IMR-90 (cell line): ENCODE data around the gene TRIM5. TPM values are rescaled to one million over a fixed set of nuclear protein-coding genes. Genes with fewer than 3 reads are reported as not detected.

Experiments
- ATAC-seq: fragments of 200-7000 bp; cut with Tn5 transposase; 2 replicates; pipeline ENCODE4 v1.9.1; 2020; ENCODE audit warnings: low read depth, mild to moderate bottlenecking, moderate library complexity
- BruUV-seq: library from RNA; stranded (reverse); fragments of 400-500 nt; replicated peaks from 2 replicates; lab custom pipeline; 2021; lab: Mats Ljungman, UMichigan
- CTCF ChIA-PET: fragments of 300-600 bp; formaldehyde crosslinking; extraction: SDS; loops from one replicate; lab custom pipeline; 2021; ENCODE audit warnings: antibody characterized with exemption; lab: Yijun Ruan, JAX
- POLR2A ChIA-PET: fragments of 300-600 bp; sonication (Branson Sonifier 250); formaldehyde crosslinking; loops from one replicate; lab custom pipeline; 2022; ENCODE audit warnings: antibody characterized with exemption; ENCODE audit not compliant: unreplicated experiment; lab: Charles Lee
- DNase-seq: peaks from one replicate; pipeline ENCODE4 v3.0.0; 2013
- H2AFZ ChIP-seq: replicated peaks from 2 replicates; pipeline ENCODE3; 2013; ENCODE audit warnings: low read length, mild to moderate bottlenecking; ENCODE audit not compliant: poor library complexity
- H2AK5ac ChIP-seq: 2 replicates; pipeline ENCODE4 v1.6.1; 2013; ENCODE audit warnings: low read depth, low read length, inconsistent platforms
- H2AK9ac ChIP-seq: replicated peaks from 2 replicates; pipeline ENCODE3; 2013; ENCODE audit warnings: mild to moderate bottlenecking, low read depth, low read length, moderate library complexity; ENCODE audit not compliant: poor library complexity
- H2BK120ac ChIP-seq: 2 replicates; pipeline ENCODE4 v1.6.1; 2013; ENCODE audit warnings: low read depth, low read length, inconsistent platforms
- H2BK15ac ChIP-seq: 3 replicates; pipeline ENCODE4 v1.6.1; 2013; ENCODE audit warnings: low read depth, low read length, inconsistent platforms
- H2BK20ac ChIP-seq: 2 replicates; pipeline ENCODE4 v1.6.1; 2013; ENCODE audit warnings: low read depth, mild to moderate bottlenecking, inconsistent platforms, low read length, moderate library complexity
- H2BK5ac ChIP-seq: 2 replicates; pipeline ENCODE4 v1.6.1; 2013; ENCODE audit warnings: mild to moderate bottlenecking, low read depth, low read length, inconsistent platforms; ENCODE audit not compliant: poor library complexity, severe bottlenecking
- H3K14ac ChIP-seq: replicated peaks from 2 replicates; pipeline ENCODE4 v1.6.1; 2013; ENCODE audit warnings: low read depth, low read length, inconsistent platforms
- H3K18ac ChIP-seq: 2 replicates; pipeline ENCODE4 v1.6.1; 2013; ENCODE audit warnings: low read depth, low read length, control low read depth
- H3K23ac ChIP-seq: 2 replicates; pipeline ENCODE4 v1.6.1; 2013; ENCODE audit warnings: low read depth, low read length, inconsistent platforms
- H3K27ac ChIP-seq: 2 replicates; pipeline ENCODE4 v1.5.1; 2013; ENCODE audit warnings: mild to moderate bottlenecking, control low read depth, low read length; ENCODE audit not compliant: insufficient read depth
- H3K27me3 ChIP-seq: 2 replicates; pipeline ENCODE4 v1.6.1; 2013; ENCODE audit warnings: low read length; ENCODE audit not compliant: control insufficient read depth, insufficient read depth
- H3K36me3 ChIP-seq: 2 replicates; pipeline ENCODE4 v1.6.1; 2013; ENCODE audit warnings: low read length, mixed read lengths; ENCODE audit not compliant: control insufficient read depth, insufficient read depth
- H3K4ac ChIP-seq: 2 replicates; pipeline ENCODE4 v1.6.1; 2013; ENCODE audit warnings: low read depth, low read length, inconsistent platforms
- H3K4me1 ChIP-seq: 2 replicates; pipeline ENCODE4 v1.6.1; 2013; ENCODE audit warnings: low read length, mixed read lengths; ENCODE audit not compliant: control insufficient read depth, insufficient read depth
- H3K4me2 ChIP-seq: 2 replicates; pipeline ENCODE4 v1.6.1; 2013; ENCODE audit warnings: low read depth, mild to moderate bottlenecking, control low read depth, low read length, moderate library complexity
- H3K4me3 ChIP-seq: 2 replicates; pipeline ENCODE4 v1.5.1; 2013; ENCODE audit warnings: low read depth, mild to moderate bottlenecking, control low read depth, low read length, moderate library complexity; ENCODE audit not compliant: insufficient read depth
- H3K56ac ChIP-seq: 2 replicates; pipeline ENCODE4 v1.6.1; 2013; ENCODE audit warnings: low read length, inconsistent platforms; ENCODE audit not compliant: insufficient read depth; ENCODE audit errors: extremely low read depth
- H3K79me1 ChIP-seq, 2 experiments: 2 replicates each; pipeline ENCODE4 v1.6.1; 2013; ENCODE audit warnings: low read length in 2 of 2, inconsistent platforms in 1 of 2, low read depth in 1 of 2
- H3K9ac ChIP-seq: 2 replicates; pipeline ENCODE4 v1.6.1; 2013; ENCODE audit warnings: low read depth, low read length, control low read depth
- H3K9me1 ChIP-seq: 2 replicates; pipeline ENCODE4 v1.6.1; 2013; ENCODE audit warnings: low read length, inconsistent platforms; ENCODE audit not compliant: insufficient read depth
- H3K9me3 ChIP-seq: 2 replicates; pipeline ENCODE4 v1.6.1; 2013; ENCODE audit warnings: low read length; ENCODE audit not compliant: control insufficient read depth, insufficient read depth
- H4K20me1 ChIP-seq: 2 replicates; pipeline ENCODE4 v1.6.1; 2013; ENCODE audit warnings: low read length, inconsistent platforms; ENCODE audit not compliant: insufficient read depth
- H4K5ac ChIP-seq: 2 replicates; pipeline ENCODE4 v1.6.1; 2013; ENCODE audit warnings: mild to moderate bottlenecking, low read depth, low read length, control low read depth
- H4K8ac ChIP-seq, 2 experiments: 2 replicates each; pipeline ENCODE4 v1.6.1; 2013; ENCODE audit warnings: low read depth in 2 of 2, low read length in 2 of 2, control low read depth in 1 of 2, inconsistent platforms in 1 of 2
- H4K91ac ChIP-seq: 2 replicates; pipeline ENCODE4 v1.6.1; 2013; ENCODE audit warnings: low read depth, low read length, inconsistent platforms; ENCODE audit not compliant: insufficient read depth
- BHLHE40 ChIP-seq: fragments of 150-350 bp; IDR thresholded peaks from 2 replicates; pipeline ENCODE4 v1.6.1; 2016; ENCODE audit warnings: mild to moderate bottlenecking, low read depth, low read length
- CHD1 ChIP-seq: IDR thresholded peaks from 2 replicates; pipeline ENCODE4 v1.6.1; 2012; ENCODE audit warnings: low read depth, low read length, improper control_type of control experiment
- CTCF ChIP-seq: conservative IDR thresholded peaks from 2 replicates; pipeline ENCODE4 v1.5.1; 2012; ENCODE audit warnings: mild to moderate bottlenecking, low read depth, low read length, improper control_type of control experiment
- FOS ChIP-seq: fragments of 150-350 bp; IDR thresholded peaks from 2 replicates; pipeline ENCODE4 v1.6.1; 2016; ENCODE audit warnings: low read depth, low read length
- MAFK ChIP-seq: IDR thresholded peaks from 2 replicates; pipeline ENCODE4 v1.6.1; 2012; ENCODE audit warnings: low read depth, low read length, improper control_type of control experiment
- MXI1 ChIP-seq: IDR thresholded peaks from 2 replicates; pipeline ENCODE4 v1.6.1; 2012; ENCODE audit warnings: low read depth, mild to moderate bottlenecking, low read length, moderate library complexity, borderline replicate concordance
- NFE2L2 ChIP-seq: fragments of 150-350 bp; IDR thresholded peaks from 2 replicates; pipeline ENCODE4 v1.6.1; 2016; ENCODE audit warnings: low read depth, mild to moderate bottlenecking, low read length
- POLR2A ChIP-seq: IDR thresholded peaks from 2 replicates; pipeline ENCODE4 v1.6.1; 2012; ENCODE audit warnings: mild to moderate bottlenecking, low read depth, low read length
- RAD21 ChIP-seq: IDR thresholded peaks from 2 replicates; pipeline ENCODE4 v1.6.1; 2012; ENCODE audit warnings: low read length, improper control_type of control experiment
- RCOR1 ChIP-seq: IDR thresholded peaks from 2 replicates; pipeline ENCODE4 v1.6.1; 2012; ENCODE audit warnings: mild to moderate bottlenecking, low read length, improper control_type of control experiment; ENCODE audit not compliant: insufficient replicate concordance
- RFX5 ChIP-seq: IDR thresholded peaks from 2 replicates; pipeline ENCODE4 v1.8.0; 2012; ENCODE audit warnings: low read depth, mild to moderate bottlenecking, low read length, moderate library complexity
- SMC3 ChIP-seq: fragments of 150-350 bp; IDR thresholded peaks from 2 replicates; pipeline ENCODE4 v1.6.1; 2016; ENCODE audit warnings: low read depth, mild to moderate bottlenecking, antibody characterized with exemption, low read length, moderate library complexity
- USF2 ChIP-seq: fragments of 150-350 bp; IDR thresholded peaks from 2 replicates; pipeline ENCODE4 v1.6.1; 2017; ENCODE audit warnings: mild to moderate bottlenecking, antibody characterized with exemption, low read length, low read depth
- WGBS, 2 experiments: methylation state at CpG; one replicate each; pipeline versions ENCODE4 v1.1.5 to v1.1.7; 2013; ENCODE audit warnings: missing lambda C conversion rate in 2 of 2; ENCODE audit not compliant: insufficient read length in 1 of 2; ENCODE audit errors: extremely low coverage in 2 of 2; 5-methylcytosine and 5-hydroxymethylcytosine counted together
- dilution Hi-C: fragments of 300-500 bp; cut with HindIII; formaldehyde crosslinking; loops from one replicate; pipeline ENCODE4 v1.14.3; 2018; ENCODE audit warnings: low sequenced_read_pairs; ENCODE audit not compliant: unreplicated experiment
- in situ Hi-C: fragments of 300-500 bp; cut with MboI; formaldehyde crosslinking; loops from 3 replicates; pipeline ENCODE4 v1.14.3; 2019; ENCODE audit warnings: low sequenced_read_pairs, inconsistent platforms, mixed read lengths
- intact Hi-C: fragments of 100-400 bp; cut with micrococcal nuclease; formaldehyde crosslinking; loops from 2 replicates; pipeline ENCODE4 v1.10.0; 2022
- polyA plus RNA-seq, 3 experiments: library from polyadenylated mRNA; depleted of rRNA; stranded (reverse); fragments of >200 nt; gene quantifications; 2 replicates each; pipeline ENCODE4 v1.2.3, GENCODE V29; 2012; ENCODE audit warnings: low replicate concordance in 1 of 3
- total RNA-seq: library from RNA; depleted of rRNA; stranded (reverse); fragments of >200 nt; gene quantifications from 2 replicates; pipeline ENCODE4 v1.2.3, GENCODE V29; 2012
- TF ChIP-seq, protein P1 (sequence below): fragments of 150-350 bp; IDR thresholded peaks from 2 replicates; pipeline ENCODE4 v1.6.1; 2016; ENCODE audit warnings: low read depth, mild to moderate bottlenecking, low read length, moderate library complexity, borderline replicate concordance

TRIM5 gene
- total and polyA plus RNA-seq, 2 of the 4 experiments (the other 2 are of a cell fraction), result 32.6 to 49.1 TPM

DNA sequence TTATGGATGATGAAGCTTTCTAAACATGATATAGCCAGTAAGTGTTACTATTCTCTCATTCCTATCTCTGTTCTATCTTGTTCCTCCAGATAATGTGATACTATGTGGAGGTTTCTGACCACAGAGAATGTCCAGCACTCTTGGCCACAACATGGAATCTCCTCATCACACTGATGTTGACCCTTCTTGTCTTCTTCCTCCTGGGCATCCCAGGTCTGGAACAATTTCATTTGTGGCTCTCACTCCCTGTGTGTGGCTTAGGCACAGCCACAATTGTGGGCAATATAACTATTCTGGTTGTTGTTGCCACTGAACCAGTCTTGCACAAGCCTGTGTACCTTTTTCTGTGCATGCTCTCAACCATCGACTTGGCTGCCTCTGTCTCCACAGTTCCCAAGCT is 41.5 kb upstream of the TRIM5 start:
- in situ Hi-C loops (no loop called here), dilution Hi-C loops (no loop called here), intact Hi-C loops (no loop called here)
- ChIA-PET POLR2A (no interaction called here), CTCF (no interaction called here)
- Histone ChIP-seq H3K4me2 (no peak overlapping the region), H4K8ac (no peak overlapping the region), H3K56ac (no peak overlapping the region), H4K5ac (no peak overlapping the region), H3K4me3 (no peak overlapping the region), H2BK5ac (no peak overlapping the region), H3K36me3 (no peaks in the 10 kb centered on the region), H3K9ac (no peak overlapping the region), H2AFZ (no peak overlapping the region), H2AK9ac (no peak overlapping the region), H3K27ac (no peak overlapping the region), H3K79me1 (no peaks in the 10 kb centered on the region), H2BK15ac (no peak overlapping the region), H2BK120ac (no peak overlapping the region), H2BK20ac (no peak overlapping the region), H3K27me3 (no peaks in the 10 kb centered on the region; the same call in none of the 2 replicates), H3K23ac (no peak overlapping the region), H4K91ac (no peak overlapping the region), H3K4ac (no peak overlapping the region), H3K14ac (no peak overlapping the region), H2AK5ac (no peak overlapping the region), H3K4me1 (no peaks in the 10 kb centered on the region), H3K9me3 (no peaks in the 10 kb centered on the region), H3K18ac (no peak overlapping the region), H4K20me1 (no peaks in the 10 kb centered on the region), H3K9me1 (no peaks in the 10 kb centered on the region)
- no peak for ATAC-seq
- no peak for TF ChIP-seq BHLHE40
- TF ChIP-seq MXI1, result no peak
- TF ChIP-seq FOS, result no peak
- no peak for TF ChIP-seq CHD1
- TF ChIP-seq MAFK, result no peak
- TF ChIP-seq, protein P1, sequence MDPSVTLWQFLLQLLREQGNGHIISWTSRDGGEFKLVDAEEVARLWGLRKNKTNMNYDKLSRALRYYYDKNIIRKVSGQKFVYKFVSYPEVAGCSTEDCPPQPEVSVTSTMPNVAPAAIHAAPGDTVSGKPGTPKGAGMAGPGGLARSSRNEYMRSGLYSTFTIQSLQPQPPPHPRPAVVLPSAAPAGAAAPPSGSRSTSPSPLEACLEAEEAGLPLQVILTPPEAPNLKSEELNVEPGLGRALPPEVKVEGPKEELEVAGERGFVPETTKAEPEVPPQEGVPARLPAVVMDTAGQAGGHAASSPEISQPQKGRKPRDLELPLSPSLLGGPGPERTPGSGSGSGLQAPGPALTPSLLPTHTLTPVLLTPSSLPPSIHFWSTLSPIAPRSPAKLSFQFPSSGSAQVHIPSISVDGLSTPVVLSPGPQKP, result no peak
- TF ChIP-seq RFX5, result no peak
- no peak for TF ChIP-seq POLR2A
- TF ChIP-seq SMC3, result no peak
- TF ChIP-seq RAD21, result no peak
- TF ChIP-seq RCOR1, result no peak
- no peak for TF ChIP-seq USF2
- no peak for TF ChIP-seq CTCF
- no peak for TF ChIP-seq NFE2L2
- DNase-seq, result no peak
- 71% methylated on average over 1 of the region's 1 CpG; no CpG with 5 or more reads in 1 of the 2 experiments for WGBS, 2 experiments
- no TSS peak for BruUV-seq
